Endometrial microvascular endothelial cells (primary cell): ENCODE results near the gene MGAT2. TPM values are rescaled to one million over a fixed set of nuclear protein-coding genes. Genes with fewer than 3 reads are reported as not detected.
"Not testable (repeated sequence)": the region's sequence is repeated elsewhere in the genome, so short reads cannot be mapped to it uniquely, and the experiment has no call there.

ENCODE experiments used
- in situ Hi-C: cut with HindIII; loops from 2 replicates; pipeline ENCODE4 v1.10.0; 2017; ENCODE audit warnings: low sequenced_read_pairs, low pct_unique_long_range_greater_than_20kb; ENCODE audit errors: inconsistent ontology term
- total RNA-seq: library from RNA; depleted of rRNA; stranded (reverse); fragments of >200 nt; gene quantifications from one replicate; pipeline ENCODE4 v1.2.3, GENCODE V29; 2015; ENCODE audit errors: inconsistent ontology term

The MGAT2 gene
- total RNA-seq, 1 donor from 2014 or later, result 94.1 TPM

GRCh38 chr14:49598485-49599300, 21.9 kb upstream of the MGAT2 start, which contains the start of gene LRR1:
Gene LRR1, plus strand, starts transcription at chr14:49598940. Its CDS starts 81 bp downstream, at chr14:49599021.
- in situ Hi-C loops, result no loop called here

GRCh38 chr14:49607583-49607982, 13.0 kb upstream of the MGAT2 start:
- in situ Hi-C loops, result no loop called here

GRCh38 chr14:49612251-49612650, 8.3 kb upstream of the MGAT2 start:
- in situ Hi-C loops, result no loop called here

- in situ Hi-C loops, result no loop called here
Observed at GRCh38 chr14:49612671-49613070, 7.9 kb upstream of the MGAT2 start.

GRCh38 chr14:49614196-49614595, 6.4 kb upstream of the MGAT2 start:
- in situ Hi-C loops, result no loop called here

GRCh38 chr14:49615776-49616175, 4.8 kb upstream of the MGAT2 start:
- in situ Hi-C loops, result no loop called here

- in situ Hi-C loops, result no loop called here
Observed at GRCh38 chr14:49617852-49618519, 2.6 kb upstream of the MGAT2 start.

- in situ Hi-C loops, result not testable (repeated sequence)
Observed at GRCh38 chr14:49619273-49619672, 1.3 kb upstream of the MGAT2 start.

- in situ Hi-C loops, result no loop called here
Observed at GRCh38 chr14:49619730-49620129, 869 bp upstream of the MGAT2 start.

GRCh38 chr14:49621114-49621881, 699 bp downstream of the MGAT2 start:
- in situ Hi-C loops, result no loop called here

GRCh38 chr14:49622022-49622607, 1.5 kb downstream of the MGAT2 start:
- in situ Hi-C loops, result no loop called here

GRCh38 chr14:49623387-49623786, 2.8 kb downstream of the MGAT2 start:
- in situ Hi-C loops, result no loop called here

GRCh38 chr14:49623941-49624839, 3.6 kb downstream of the MGAT2 start:
- in situ Hi-C loops, result no loop called here

- in situ Hi-C loops, result no loop called here
Observed at GRCh38 chr14:49633640-49634546, 13.3 kb downstream of the MGAT2 start.

GRCh38 chr14:49634547-49635334, 14.1 kb downstream of the MGAT2 start, which contains the start of gene DNAAF2:
Gene DNAAF2, minus strand, starts transcription at chr14:49635244. Its CDS starts 95 bp downstream, at chr14:49635149.
- in situ Hi-C loops, result no loop called here

GRCh38 chr14:49636866-49637265, 16.3 kb downstream of the MGAT2 start:
- in situ Hi-C loops, result no loop called here
